OCI-LY7 (cell line): Measurements from ENCODE around the gene FBXO2.

ENCODE experiments used
- CTCF ChIP-seq: fragments of 200-600 bp; sonication (generic); conservative IDR thresholded peaks from 2 replicates; pipeline ENCODE4 v1.5.1; 2014; ENCODE audit warnings: mild to moderate bottlenecking, antibody characterized with exemption, low read length, moderate library complexity, mixed read lengths
- EZH2phosphoT487 ChIP-seq: fragments of 200-600 bp; sonication (generic); IDR thresholded peaks from 2 replicates; pipeline ENCODE4 v1.6.1; 2018; ENCODE audit warnings: low read depth, borderline replicate concordance, mild to moderate bottlenecking, mixed run types, antibody characterized with exemption, low read length, moderate library complexity, mixed read lengths

- TF ChIP-seq CTCF: no peak
- TF ChIP-seq EZH2phosphoT487: no peak
These were observed 14.3 kb upstream of the FBXO2 start for GRCh38 chr1:11668516-11668915.
